G401 (cell line): ENCODE measurements around the gene DOCK8. TPM values are rescaled to one million over a fixed set of nuclear protein-coding genes. Genes with fewer than 3 reads are reported as not detected.
"Not testable (repeated sequence)": the region's sequence is repeated elsewhere in the genome, so short reads cannot be mapped to it uniquely, and the experiment has no call there.

Experiments
- DNase-seq: peaks from one replicate; pipeline ENCODE4 v3.0.0-alpha.2; 2015; ENCODE audit warnings: low spot score
- in situ Hi-C: cut with HindIII; loops from 2 replicates; pipeline ENCODE4 v1.10.0; 2016; ENCODE audit warnings: low sequenced_read_pairs, mixed read lengths
- total RNA-seq: library from RNA; depleted of rRNA; stranded (reverse); fragments of >200 nt; shearing (Covaris generic); gene quantifications from 2 replicates; pipeline ENCODE4 v1.2.3, GENCODE V29; 2014

Gene DOCK8
- total RNA-seq, 1 experiment from 2014 or later = not detected

- no peak for DNase-seq
- in situ Hi-C loops = no loop called here
Measured at GRCh38 chr9:389758-390157, 175.1 kb downstream of the DOCK8 start.

DNA sequence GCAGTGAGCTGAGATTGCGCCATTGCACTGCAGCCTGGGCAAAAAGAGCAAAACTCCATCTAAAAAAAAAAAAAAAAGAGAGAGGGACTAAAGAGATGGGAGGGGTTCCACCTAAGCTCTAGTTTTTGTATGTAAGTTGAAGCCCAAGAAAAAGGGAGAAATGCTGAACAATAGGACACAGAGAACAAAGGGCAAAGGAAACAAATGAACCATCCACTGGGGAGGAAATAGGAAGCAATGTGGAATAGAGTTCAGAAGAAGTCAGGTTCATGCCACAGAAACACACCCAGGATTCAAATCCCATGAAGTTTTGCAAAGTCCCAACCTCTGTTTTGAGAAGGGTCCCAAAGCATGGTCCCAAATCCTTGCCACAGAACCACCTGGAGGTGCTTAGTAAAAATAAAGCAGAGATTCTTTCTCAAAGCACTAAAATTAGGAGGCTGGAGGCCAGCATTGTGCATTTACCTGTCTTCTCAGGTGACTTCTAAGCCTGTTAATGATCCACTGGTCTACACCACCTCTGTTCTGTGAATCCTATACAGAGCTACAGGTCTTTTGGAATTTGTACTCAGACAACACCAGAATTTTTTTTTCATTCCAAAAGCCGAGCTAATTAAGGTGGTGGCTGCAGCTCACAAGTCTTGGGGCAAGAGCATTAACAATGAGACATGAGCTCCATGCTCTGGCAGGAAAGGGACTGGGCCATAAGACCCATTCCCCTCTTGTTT is 177.6 kb downstream of the DOCK8 start:
- no peak for DNase-seq
- in situ Hi-C loops = no loop called here

- in situ Hi-C loops = no loop called here
- no peak for DNase-seq
Measured at GRCh38 chr9:394347-395052, 179.8 kb downstream of the DOCK8 start.

GRCh38 chr9:396396-396795 is 181.7 kb downstream of the DOCK8 start:
- in situ Hi-C loops = no loop called here

GRCh38 chr9:398085-398484 is 183.4 kb downstream of the DOCK8 start:
- in situ Hi-C loops = no loop called here
- no peak for DNase-seq

More at GRCh38 chr9:396396-396795, 181.7 kb downstream of the DOCK8 start:
- DNase-seq = no peak

DNA sequence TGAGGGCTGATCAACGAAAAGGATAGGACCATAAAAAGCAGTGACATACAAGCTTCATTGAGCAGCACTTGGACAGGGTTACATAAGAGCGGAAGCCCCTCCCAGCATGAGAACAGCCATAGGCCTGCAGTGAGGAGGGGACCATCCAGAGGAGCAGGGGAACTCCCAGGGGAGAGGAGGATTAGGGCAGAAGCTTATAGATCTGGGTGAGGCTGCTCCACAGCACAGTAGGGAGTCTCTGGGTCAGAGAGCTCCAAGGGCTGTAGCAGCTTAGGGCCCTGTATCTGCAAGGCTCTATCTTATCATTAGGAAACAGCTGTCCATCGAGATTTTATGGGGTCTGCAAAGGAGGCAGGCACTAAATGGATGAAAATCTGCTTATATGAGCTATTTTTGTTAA is 186.6 kb downstream of the DOCK8 start:
- in situ Hi-C loops = no loop called here
- no peak for DNase-seq

DNA sequence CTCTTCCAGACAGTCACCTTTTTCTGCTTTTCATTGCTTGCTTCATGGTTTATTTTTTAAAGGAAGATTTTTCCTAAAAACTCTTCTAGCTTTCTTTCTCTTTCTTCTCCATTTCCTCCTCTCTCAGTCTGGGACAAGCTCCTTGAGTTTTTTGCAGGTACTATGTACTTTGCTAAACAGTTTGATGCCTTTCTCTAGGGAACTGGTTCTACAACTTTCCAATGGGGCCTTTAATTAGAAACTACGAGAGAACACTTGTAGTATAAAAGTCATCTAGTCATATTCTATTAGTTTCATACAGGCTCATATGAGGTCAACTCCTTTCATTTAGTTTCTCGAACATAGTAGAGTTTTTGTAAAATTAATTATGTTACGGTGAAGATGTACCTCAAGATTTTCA is 189.6 kb downstream of the DOCK8 start:
- in situ Hi-C loops = no loop called here
- DNase-seq = no peak

- no peak for DNase-seq
- in situ Hi-C loops = no loop called here
Measured at GRCh38 chr9:405341-405740, 190.7 kb downstream of the DOCK8 start.

DNA sequence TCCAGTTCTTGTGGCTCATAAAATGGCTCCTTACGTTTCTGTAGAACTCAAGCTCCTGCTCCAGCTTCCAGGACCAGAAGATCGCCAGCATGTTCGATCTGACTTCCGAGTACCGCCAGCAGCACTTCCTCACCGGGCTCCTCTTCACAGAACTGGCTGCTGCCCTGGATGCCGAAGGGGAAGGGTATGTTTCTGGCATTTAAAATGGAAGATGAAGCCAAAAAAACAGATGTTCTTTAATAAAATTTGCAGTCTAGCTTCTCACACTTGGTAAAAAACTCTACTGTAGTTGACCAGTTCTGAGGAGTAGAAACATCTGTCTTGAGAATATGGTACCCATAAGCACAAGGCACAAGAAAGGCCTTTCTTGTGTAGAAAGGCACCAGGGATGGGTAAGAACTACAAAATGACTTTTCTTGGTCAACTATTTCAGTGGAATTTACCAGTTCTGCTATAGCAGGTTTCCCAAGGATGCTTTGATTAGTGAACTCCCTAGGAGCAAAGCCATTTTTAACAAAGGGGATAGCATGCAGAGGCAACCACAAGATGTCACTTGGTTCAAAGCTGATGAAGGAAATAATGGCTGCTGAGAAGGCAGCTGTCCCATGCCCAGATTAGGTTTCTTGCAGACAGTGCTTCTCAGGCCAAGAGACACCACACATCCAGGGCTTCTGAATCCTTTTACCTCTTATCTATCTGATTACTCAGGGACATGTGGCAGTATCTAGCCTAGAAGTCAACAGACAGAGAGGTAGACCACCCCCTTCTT is 192.4 kb downstream of the DOCK8 start:
- in situ Hi-C loops = no loop called here
- DNase-seq = peak; percentile 6

- DNase-seq, in situ Hi-C loops: not testable (repeated sequence)
Measured at GRCh38 chr9:409655-410054, 195.0 kb downstream of the DOCK8 start.

DNA sequence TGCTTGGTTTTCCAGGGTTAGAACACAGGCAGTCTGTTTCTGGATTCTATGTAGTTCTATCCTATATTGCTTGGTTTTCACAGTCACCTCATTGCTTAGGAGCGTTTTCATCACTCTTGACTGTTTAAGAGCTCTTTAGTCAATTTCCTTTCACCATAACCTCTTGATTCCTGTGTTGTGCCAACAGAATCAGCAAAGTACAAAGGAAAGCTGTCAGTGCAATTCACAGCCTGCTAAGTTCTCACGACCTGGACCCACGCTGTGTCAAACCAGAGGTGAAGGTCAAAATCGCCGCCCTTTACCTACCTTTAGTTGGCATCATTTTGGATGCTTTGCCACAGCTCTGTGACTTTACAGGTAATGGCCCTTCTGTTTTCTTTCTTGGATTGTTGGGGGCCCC is 199.9 kb downstream of the DOCK8 start:
- in situ Hi-C loops = no loop called here
- no peak for DNase-seq

GRCh38 chr9:419571-420171 is 205.0 kb downstream of the DOCK8 start:
- DNase-seq = no peak
- in situ Hi-C loops = no loop called here

DNA sequence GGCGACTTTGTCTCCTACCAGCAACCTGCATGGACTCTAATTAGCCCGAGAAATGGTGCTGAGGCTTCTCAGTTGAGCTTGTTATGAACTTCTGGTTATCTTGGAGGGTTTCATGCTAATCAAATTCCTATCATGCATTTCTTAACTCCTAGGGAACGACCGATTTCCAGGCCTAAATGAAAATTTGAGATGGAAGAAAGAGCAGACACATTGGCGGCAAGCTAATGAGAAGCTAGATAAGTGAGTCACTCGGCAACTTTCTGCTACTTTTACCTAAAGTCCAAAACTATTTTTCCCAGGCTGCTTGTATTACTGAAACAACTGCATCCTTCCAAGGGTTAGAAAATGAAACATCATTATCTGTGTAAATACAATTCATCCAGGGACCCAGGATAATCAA is 207.2 kb downstream of the DOCK8 start:
- no peak for DNase-seq
- in situ Hi-C loops = no loop called here

- DNase-seq = no peak
- in situ Hi-C loops = no loop called here
Measured at GRCh38 chr9:426264-426663, 211.6 kb downstream of the DOCK8 start.

GRCh38 chr9:426976-427375 is 212.3 kb downstream of the DOCK8 start:
- in situ Hi-C loops = no loop called here

DNA sequence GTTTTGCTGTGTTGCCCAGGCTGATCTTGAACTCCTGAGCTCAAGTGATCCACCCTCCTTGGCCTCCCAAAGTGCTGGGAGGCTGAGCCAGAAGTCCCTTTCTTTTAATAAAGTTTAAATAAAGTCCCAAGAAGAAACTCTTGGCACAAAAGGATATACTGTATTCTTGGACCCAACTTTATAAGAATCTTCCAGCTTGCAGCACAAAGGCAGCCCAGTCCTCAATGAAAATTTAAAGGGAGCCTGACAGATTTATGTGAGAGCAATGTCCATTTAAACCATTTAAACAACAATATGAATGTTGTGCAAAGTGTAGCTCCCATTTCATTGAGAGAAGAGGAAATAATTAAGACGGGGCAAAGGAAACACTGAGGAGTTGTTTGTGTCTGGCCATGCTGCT is 217.0 kb downstream of the DOCK8 start:
- DNase-seq = no peak
- in situ Hi-C loops = no loop called here

More at GRCh38 chr9:426976-427375, 212.3 kb downstream of the DOCK8 start:
- DNase-seq = no peak

DNA sequence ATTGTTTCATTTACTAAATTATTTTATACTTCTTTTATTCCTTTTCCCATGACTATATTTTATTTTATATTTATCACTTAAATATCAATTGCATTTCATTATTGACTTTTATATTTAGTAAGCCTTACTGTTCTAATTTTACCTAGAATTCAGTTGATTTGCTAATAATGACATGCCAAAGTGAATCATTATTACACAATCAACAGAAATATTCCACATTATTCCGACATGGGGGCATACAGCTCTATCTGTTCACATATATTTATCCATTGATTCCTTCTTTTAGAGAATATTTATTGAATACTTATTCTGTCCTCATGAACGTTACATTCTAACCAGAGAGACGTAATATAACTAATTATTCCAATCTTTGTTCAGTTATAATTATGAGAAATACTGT is 221.8 kb downstream of the DOCK8 start:
- in situ Hi-C loops = no loop called here
- DNase-seq = no peak

GRCh38 chr9:437066-437465 is 222.4 kb downstream of the DOCK8 start:
- no peak for DNase-seq
- in situ Hi-C loops = no loop called here

DNA sequence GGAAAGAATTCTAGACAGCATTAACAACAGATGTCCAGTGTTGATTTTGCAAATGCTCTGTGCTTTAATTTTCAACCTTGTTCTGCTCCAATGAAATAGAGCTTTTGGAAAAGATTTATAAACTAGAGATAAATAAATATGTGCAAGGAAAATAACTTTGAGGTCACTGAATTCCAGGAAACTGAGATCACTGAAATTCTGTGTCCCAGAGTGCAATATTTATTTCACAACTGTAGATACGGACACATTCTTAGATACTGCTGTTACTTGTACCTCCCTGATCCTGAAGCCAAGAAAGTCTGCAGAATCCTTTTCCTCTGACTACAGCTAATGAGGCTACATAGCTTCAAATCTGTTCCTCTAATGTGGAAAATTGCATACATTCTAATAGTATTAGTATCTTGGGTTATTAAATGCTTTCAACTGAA is 222.9 kb downstream of the DOCK8 start:
- no peak for DNase-seq
- in situ Hi-C loops = no loop called here

DNA sequence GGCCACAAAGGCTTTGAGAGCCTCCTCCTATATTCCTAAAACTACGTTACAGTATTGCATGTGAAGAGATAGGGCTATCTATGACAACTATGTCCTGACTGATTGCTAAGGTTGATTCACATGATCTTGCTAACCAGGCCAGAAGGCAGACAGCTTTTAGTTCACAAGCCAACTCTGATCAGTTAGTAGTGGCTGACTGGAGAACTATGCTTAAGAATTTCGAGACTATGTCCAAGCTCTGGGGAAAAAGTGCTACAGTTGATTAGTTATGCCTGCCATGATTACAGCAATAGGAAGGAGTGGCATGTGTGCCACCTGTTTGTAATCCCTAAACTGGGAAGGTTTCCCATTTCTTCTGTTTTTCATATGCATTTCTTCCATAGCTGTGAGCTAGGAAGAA is 223.4 kb downstream of the DOCK8 start:
- in situ Hi-C loops = no loop called here
- no peak for DNase-seq
